ENCODE data around the gene ASB4.

- TF ChIP-seq TARDBP (IDR thresholded peaks at IDR 0.05): no peak
- TF ChIP-seq NFRKB (IDR thresholded peaks at IDR 0.05): no peak
- TF ChIP-seq SP1 (IDR thresholded peaks at IDR 0.05): no peak
- TF ChIP-seq BHLHE40 (IDR thresholded peaks at IDR 0.05; ENCODE audit: borderline replicate concordance): no peak
- no peak for TF ChIP-seq FOXA1 (IDR thresholded peaks at IDR 0.05)
- TF ChIP-seq FOXM1 (IDR thresholded peaks at IDR 0.05; ENCODE audit: borderline replicate concordance): no peak
- no peak for TF ChIP-seq ARNT (IDR thresholded peaks at IDR 0.05)
These were observed 7.5 kb downstream of the ASB4 start for GRCh38 chr7:95493247-95493646.

Data from HEK293T (cell line).